Spinal cord (tissue), 10 donors: ENCODE results near the gene PAX9. TPM values are rescaled to one million over a fixed set of nuclear protein-coding genes. Genes with fewer than 3 reads are reported as not detected.
A peak's percentile ranks its signal among the peaks of the same experiment; 100 is the strongest.

Experiments used
- DNase-seq, 6 donors: peaks; one replicate each; pipeline versions ENCODE4 v3.0.0 to v3.0.0-alpha.2; 2013 to 2015; ENCODE audit warnings: low spot score in 6 of 6, low read depth in 4 of 6
- H3K27ac ChIP-seq: one replicate; pipeline ENCODE4 v1.5.1; 2013; ENCODE audit warnings: low read depth, low read length, control low read depth
- H3K27me3 ChIP-seq: one replicate; pipeline ENCODE4 v1.6.1; 2013; ENCODE audit warnings: low read length; ENCODE audit not compliant: control insufficient read depth, insufficient read depth
- H3K36me3 ChIP-seq: one replicate; pipeline ENCODE4 v1.6.1; 2013; ENCODE audit warnings: low read length; ENCODE audit not compliant: control insufficient read depth, insufficient read depth
- H3K4me1 ChIP-seq: one replicate; pipeline ENCODE4 v1.6.1; 2013; ENCODE audit warnings: low read length; ENCODE audit not compliant: control insufficient read depth, insufficient read depth
- H3K4me3 ChIP-seq: one replicate; pipeline ENCODE4 v1.5.1; 2013; ENCODE audit warnings: low read depth, low read length, control low read depth
- H3K9me3 ChIP-seq: one replicate; pipeline ENCODE4 v1.6.1; 2013; ENCODE audit warnings: low read length; ENCODE audit not compliant: control insufficient read depth, insufficient read depth
- WGBS: methylation state at CpG from one replicate; pipeline ENCODE4 v1.1.5; 2013; ENCODE audit warnings: missing lambda C conversion rate; ENCODE audit not compliant: insufficient coverage; 5-methylcytosine and 5-hydroxymethylcytosine counted together
- polyA plus RNA-seq, 2 donors: library from polyadenylated mRNA; unstranded; fragments of 120-200 nt; gene quantifications; one replicate each; pipeline ENCODE4 v1.2.1, GENCODE V29; 2013; ENCODE audit not compliant: insufficient read length in 2 of 2
- total RNA-seq, 2 donors: library from RNA; depleted of rRNA in 1 of 2; stranded (reverse); fragments of 120-200 nt in 1 of 2; fragments of >200 nt in 1 of 2; gene quantifications; one replicate each; pipeline versions ENCODE4 v1.2.3 to v1.2.4, GENCODE V29; 2013 to 2014
- donor health status: healthy.

PAX9 gene
- total and polyA plus RNA-seq, 4 donors = 0.28 to 0.79 (median 0.30) TPM

- no peaks in the 10 kb centered on the region for H3K9me3 ChIP-seq
- DNase-seq = peak in 2 of 6 donors; percentile 13 to 18
- H3K27ac ChIP-seq = no peak overlapping the region
- peaks cover 77% of the 10 kb centered on the region for H3K27me3 ChIP-seq
- H3K4me1 ChIP-seq = peaks cover 19% of the 10 kb centered on the region
- 3% methylated on average over 46 of the region's 55 CpGs for WGBS
- no peaks in the 10 kb centered on the region for H3K36me3 ChIP-seq
- peak overlapping the region; percentile 40 for H3K4me3 ChIP-seq
Observed at GRCh38 chr14:36646664-36647416, 14.8 kb upstream of the PAX9 start.

- peaks cover 78% of the 10 kb centered on the region for H3K27me3 ChIP-seq
- no peaks in the 10 kb centered on the region for H3K9me3 ChIP-seq
- DNase-seq = peak in 1 of 6 donors; percentile 8
- no peaks in the 10 kb centered on the region for H3K36me3 ChIP-seq
- peak overlapping the region; percentile 40 for H3K4me3 ChIP-seq
- H3K4me1 ChIP-seq = peaks cover 19% of the 10 kb centered on the region
- no peak overlapping the region for H3K27ac ChIP-seq
- WGBS = under 1% methylated on average over 30 of the region's 34 CpGs
Observed at GRCh38 chr14:36647417-36647823, 14.2 kb upstream of the PAX9 start.

GRCh38 chr14:36647824-36648753 lies 13.6 kb upstream of the PAX9 start:
- peaks cover 19% of the 10 kb centered on the region for H3K4me1 ChIP-seq
- WGBS = under 1% methylated on average over 59 of the region's 62 CpGs
- peak in 2 of 6 donors; percentile 69 to 73 for DNase-seq
- H3K4me3 ChIP-seq = peak overlapping the region; percentile 40
- H3K36me3 ChIP-seq = no peaks in the 10 kb centered on the region
- no peaks in the 10 kb centered on the region for H3K9me3 ChIP-seq
- peaks cover 85% of the 10 kb centered on the region for H3K27me3 ChIP-seq
- no peak overlapping the region for H3K27ac ChIP-seq

GRCh38 chr14:36649872-36650650 lies 11.6 kb upstream of the PAX9 start:
- Histone ChIP-seq H3K4me3 (no peak overlapping the region), H3K4me1 (peaks cover 30% of the 10 kb centered on the region), H3K27ac (no peak overlapping the region), H3K36me3 (no peaks in the 10 kb centered on the region), H3K9me3 (no peaks in the 10 kb centered on the region), H3K27me3 (peaks cover 97% of the 10 kb centered on the region)
- no peak for DNase-seq
- WGBS = 20% methylated on average over 1 of the region's 4 CpGs

- DNase-seq = no peak
- no peak overlapping the region for H3K27ac ChIP-seq
- H3K4me3 ChIP-seq = no peak overlapping the region
- H3K4me1 ChIP-seq = peaks cover 42% of the 10 kb centered on the region
- H3K27me3 ChIP-seq = peaks cover 98% of the 10 kb centered on the region
- no peaks in the 10 kb centered on the region for H3K9me3 ChIP-seq
- H3K36me3 ChIP-seq = no peaks in the 10 kb centered on the region
Observed at GRCh38 chr14:36652542-36653201, 9.0 kb upstream of the PAX9 start.

GRCh38 chr14:36653413-36653812 lies 8.2 kb upstream of the PAX9 start:
- WGBS = no CpG with 5 or more reads among the region's 3 CpGs
- Histone ChIP-seq H3K4me1 (peaks cover 42% of the 10 kb centered on the region), H3K4me3 (no peak overlapping the region), H3K9me3 (no peaks in the 10 kb centered on the region), H3K27me3 (peaks cover 98% of the 10 kb centered on the region), H3K27ac (no peak overlapping the region), H3K36me3 (no peaks in the 10 kb centered on the region)
- DNase-seq = no peak

GRCh38 chr14:36653962-36654793 lies 7.5 kb upstream of the PAX9 start:
- Histone ChIP-seq H3K4me1 (peaks cover 49% of the 10 kb centered on the region), H3K9me3 (no peaks in the 10 kb centered on the region), H3K27me3 (peaks cover 98% of the 10 kb centered on the region), H3K27ac (no peak overlapping the region), H3K36me3 (no peaks in the 10 kb centered on the region), H3K4me3 (no peak overlapping the region)
- peak in 2 of 6 donors; percentile 30 to 44 for DNase-seq
- 4% methylated on average over 29 of the region's 31 CpGs for WGBS

GRCh38 chr14:36654794-36655381 lies 6.8 kb upstream of the PAX9 start:
- no peaks in the 10 kb centered on the region for H3K9me3 ChIP-seq
- no peak overlapping the region for H3K4me3 ChIP-seq
- H3K27me3 ChIP-seq = peaks cover 98% of the 10 kb centered on the region
- WGBS = 3% methylated on average over 31 of the region's 34 CpGs
- H3K4me1 ChIP-seq = peaks cover 52% of the 10 kb centered on the region
- no peaks in the 10 kb centered on the region for H3K36me3 ChIP-seq
- H3K27ac ChIP-seq = no peak overlapping the region
- peak in 1 of 6 donors; percentile 17 for DNase-seq
